ENCODE measurements around the gene CA11. TPM values are rescaled to one million over a fixed set of nuclear protein-coding genes. Genes with fewer than 3 reads are reported as not detected.
"Not testable (repeated sequence)": the region's sequence is repeated elsewhere in the genome, so short reads cannot be mapped to it uniquely, and the experiment has no call there.

CA11 gene
- total RNA-seq, 1 experiment from 2014 or later: 2.1 TPM

DNA sequence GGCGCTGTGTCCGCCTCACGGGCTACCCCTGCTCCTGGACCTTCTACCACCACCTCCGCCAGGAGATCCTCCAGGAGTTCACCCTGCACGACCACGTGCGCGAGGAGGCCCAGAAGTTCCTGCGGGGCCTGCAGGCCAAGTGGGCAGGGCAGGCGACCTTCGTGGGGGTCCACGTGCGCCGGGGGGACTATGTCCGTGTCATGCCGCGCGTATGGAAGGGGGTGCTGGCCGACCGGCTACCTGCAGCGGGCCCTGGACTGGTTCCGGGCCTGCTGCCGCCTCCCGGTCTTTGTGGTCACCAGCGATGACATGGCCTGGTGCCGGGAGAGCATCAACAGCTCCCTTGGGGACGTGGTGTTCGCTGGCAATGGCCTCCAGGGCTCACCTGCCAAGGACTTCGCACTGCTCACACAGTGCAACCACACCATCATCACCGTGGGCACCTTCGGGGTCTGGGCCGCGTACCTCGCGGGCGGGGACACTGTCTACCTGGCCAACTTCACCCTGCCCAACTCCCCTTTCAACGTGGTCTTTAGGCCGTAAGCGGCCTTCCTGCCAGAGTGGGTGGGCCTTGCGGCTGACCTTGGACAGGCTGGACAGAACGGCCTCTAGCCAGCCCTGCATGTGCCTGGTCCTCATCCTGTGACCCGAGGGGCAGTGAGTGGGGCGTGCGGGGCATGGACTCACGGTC, 34.6 kb upstream of the CA11 start:
- TF ChIP-seq, protein P1, sequence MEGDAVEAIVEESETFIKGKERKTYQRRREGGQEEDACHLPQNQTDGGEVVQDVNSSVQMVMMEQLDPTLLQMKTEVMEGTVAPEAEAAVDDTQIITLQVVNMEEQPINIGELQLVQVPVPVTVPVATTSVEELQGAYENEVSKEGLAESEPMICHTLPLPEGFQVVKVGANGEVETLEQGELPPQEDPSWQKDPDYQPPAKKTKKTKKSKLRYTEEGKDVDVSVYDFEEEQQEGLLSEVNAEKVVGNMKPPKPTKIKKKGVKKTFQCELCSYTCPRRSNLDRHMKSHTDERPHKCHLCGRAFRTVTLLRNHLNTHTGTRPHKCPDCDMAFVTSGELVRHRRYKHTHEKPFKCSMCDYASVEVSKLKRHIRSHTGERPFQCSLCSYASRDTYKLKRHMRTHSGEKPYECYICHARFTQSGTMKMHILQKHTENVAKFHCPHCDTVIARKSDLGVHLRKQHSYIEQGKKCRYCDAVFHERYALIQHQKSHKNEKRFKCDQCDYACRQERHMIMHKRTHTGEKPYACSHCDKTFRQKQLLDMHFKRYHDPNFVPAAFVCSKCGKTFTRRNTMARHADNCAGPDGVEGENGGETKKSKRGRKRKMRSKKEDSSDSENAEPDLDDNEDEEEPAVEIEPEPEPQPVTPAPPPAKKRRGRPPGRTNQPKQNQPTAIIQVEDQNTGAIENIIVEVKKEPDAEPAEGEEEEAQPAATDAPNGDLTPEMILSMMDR (IDR thresholded peaks at IDR 0.05; ENCODE audit: unreplicated experiment): no peak
- H3K36me3 Mint-ChIP-seq (ENCODE audit: insufficient read depth, unreplicated experiment): no peaks in the 10 kb centered on the region
- intact Hi-C loops (cut with micrococcal nuclease; ENCODE audit: unreplicated experiment): no loop called here
- H3K27ac Mint-ChIP-seq (ENCODE audit: unreplicated experiment): no peak overlapping the region
- CTCF ChIA-PET: interaction anchor here (0.7 kb wide), 1 partner anchor 15 kb away, joined by 3 read pairs; the partner anchor contains the start of gene FUT2
- no peak overlapping the region for H3K4me3 Mint-ChIP-seq (ENCODE audit: low read depth, unreplicated experiment)
- peaks cover 31% of the 10 kb centered on the region for H3K4me1 Mint-ChIP-seq (ENCODE audit: low read depth, unreplicated experiment)
- no peaks in the 10 kb centered on the region for H3K9me3 Mint-ChIP-seq (ENCODE audit: low read depth, unreplicated experiment)
- DNase-seq: no peak
- H3K27me3 Mint-ChIP-seq (ENCODE audit: unreplicated experiment): no peaks in the 10 kb centered on the region
- BruUV-seq (replicated peaks): no TSS peak

DNA sequence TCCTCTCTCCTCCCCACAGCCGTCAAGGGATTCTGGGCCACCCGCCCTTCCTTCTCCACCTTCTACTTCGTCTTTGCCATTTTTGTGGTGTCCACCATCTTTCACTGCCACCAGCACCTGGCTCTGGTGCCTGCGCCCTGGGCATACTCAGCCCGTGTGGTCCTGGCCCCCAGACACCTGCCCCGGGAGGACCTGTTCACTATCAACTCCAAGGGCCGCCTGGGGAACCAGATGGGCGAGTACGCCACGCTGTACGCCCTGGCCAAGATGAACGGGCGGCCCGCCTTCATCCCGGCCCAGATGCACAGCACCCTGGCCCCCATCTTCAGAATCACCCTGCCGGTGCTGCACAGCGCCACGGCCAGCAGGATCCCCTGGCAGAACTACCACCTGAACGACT, 34.0 kb upstream of the CA11 start:
- H3K4me3 Mint-ChIP-seq (ENCODE audit: low read depth, unreplicated experiment); CTCF ChIA-PET; intact Hi-C loops (cut with micrococcal nuclease; ENCODE audit: unreplicated experiment); H3K9me3 Mint-ChIP-seq (ENCODE audit: low read depth, unreplicated experiment); DNase-seq; H3K36me3 Mint-ChIP-seq (ENCODE audit: insufficient read depth, unreplicated experiment); BruUV-seq (replicated peaks); H3K27me3 Mint-ChIP-seq (ENCODE audit: unreplicated experiment); H3K27ac Mint-ChIP-seq (ENCODE audit: unreplicated experiment): not testable (repeated sequence)
- H3K4me1 Mint-ChIP-seq (ENCODE audit: low read depth, unreplicated experiment): peaks cover 25% of the 10 kb centered on the region

DNA sequence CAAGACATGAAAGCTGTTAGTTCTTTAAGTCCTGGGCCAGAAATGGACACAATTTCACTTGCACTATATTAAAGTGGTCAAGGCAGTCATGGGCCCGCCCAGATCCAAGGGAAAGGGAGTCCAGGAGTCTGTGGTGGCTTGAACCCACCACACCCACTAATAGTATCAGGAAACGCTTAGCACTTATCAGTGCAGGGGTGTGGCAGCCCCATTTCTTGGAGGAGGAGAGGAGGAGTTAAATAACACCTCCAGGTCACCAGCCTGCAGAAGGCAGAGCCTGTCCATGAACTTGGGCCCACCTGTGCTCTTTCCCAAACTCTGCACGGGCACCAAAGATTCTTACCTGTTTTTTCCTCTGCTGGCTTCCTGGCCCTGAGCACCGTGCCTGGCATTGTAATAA, 32.2 kb upstream of the CA11 start:
- Mint-ChIP-seq H3K27ac (ENCODE audit: unreplicated experiment) (no peak overlapping the region), H3K27me3 (ENCODE audit: unreplicated experiment) (no peaks in the 10 kb centered on the region), H3K36me3 (ENCODE audit: insufficient read depth, unreplicated experiment) (peaks cover 5% of the 10 kb centered on the region), H3K9me3 (ENCODE audit: low read depth, unreplicated experiment) (no peaks in the 10 kb centered on the region), H3K4me1 (ENCODE audit: low read depth, unreplicated experiment) (peaks cover 25% of the 10 kb centered on the region), H3K4me3 (ENCODE audit: low read depth, unreplicated experiment) (no peak overlapping the region)
- intact Hi-C loops (cut with micrococcal nuclease; ENCODE audit: unreplicated experiment): loop anchor here (5.0 kb wide), 1 partner anchor 59 kb away; no protein-coding TSS in a partner anchor
- peak; percentile 55 for DNase-seq
- TF ChIP-seq, protein P1 (IDR thresholded peaks at IDR 0.05; ENCODE audit: unreplicated experiment): no peak
- BruUV-seq (replicated peaks): no TSS peak
- CTCF ChIA-PET: interaction anchor here (0.6 to 1.0 kb wide), 4 partner anchors 23 to 88 kb away, joined by 3 to 4 read pairs (median 4); no protein-coding TSS in a partner anchor

DNA sequence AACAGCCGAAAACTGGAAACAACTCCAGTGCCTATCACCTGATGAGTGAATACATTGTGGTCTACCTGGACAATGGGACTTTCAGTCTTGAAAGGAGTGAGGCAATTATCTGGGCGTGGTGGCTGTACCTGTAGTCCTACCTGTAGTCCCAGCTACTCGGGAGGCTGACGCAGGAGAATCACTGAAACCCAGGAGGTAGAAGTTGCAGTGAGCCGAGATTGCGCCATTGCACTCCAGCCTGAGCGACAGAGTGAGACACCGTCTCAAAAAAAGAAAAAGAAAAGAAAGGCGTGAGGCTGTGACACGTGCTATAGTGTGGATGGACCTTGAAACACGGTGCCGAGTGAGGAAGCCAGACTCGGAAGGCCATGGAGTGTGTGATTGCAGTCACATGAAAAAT, 30.9 kb upstream of the CA11 start:
- no peak overlapping the region for H3K4me3 Mint-ChIP-seq (ENCODE audit: low read depth, unreplicated experiment)
- intact Hi-C loops (cut with micrococcal nuclease; ENCODE audit: unreplicated experiment): loop anchor here (5.0 kb wide), 1 partner anchor 60 kb away; no protein-coding TSS in a partner anchor
- peak overlapping the region; percentile 14 for H3K27ac Mint-ChIP-seq (ENCODE audit: unreplicated experiment)
- BruUV-seq (replicated peaks): no TSS peak
- no peaks in the 10 kb centered on the region for H3K9me3 Mint-ChIP-seq (ENCODE audit: low read depth, unreplicated experiment)
- peak; percentile 58 for DNase-seq
- no peaks in the 10 kb centered on the region for H3K27me3 Mint-ChIP-seq (ENCODE audit: unreplicated experiment)
- H3K36me3 Mint-ChIP-seq (ENCODE audit: insufficient read depth, unreplicated experiment): peaks cover 5% of the 10 kb centered on the region
- peaks cover 25% of the 10 kb centered on the region for H3K4me1 Mint-ChIP-seq (ENCODE audit: low read depth, unreplicated experiment)
- TF ChIP-seq, protein P1 (IDR thresholded peaks at IDR 0.05; ENCODE audit: unreplicated experiment): no peak
- CTCF ChIA-PET: interaction anchor here (0.6 to 2.7 kb wide), 4 partner anchors 19 to 1597 kb away, joined by 3 to 15 read pairs (median 4); partner anchors contain the start of gene FUT2

DNA sequence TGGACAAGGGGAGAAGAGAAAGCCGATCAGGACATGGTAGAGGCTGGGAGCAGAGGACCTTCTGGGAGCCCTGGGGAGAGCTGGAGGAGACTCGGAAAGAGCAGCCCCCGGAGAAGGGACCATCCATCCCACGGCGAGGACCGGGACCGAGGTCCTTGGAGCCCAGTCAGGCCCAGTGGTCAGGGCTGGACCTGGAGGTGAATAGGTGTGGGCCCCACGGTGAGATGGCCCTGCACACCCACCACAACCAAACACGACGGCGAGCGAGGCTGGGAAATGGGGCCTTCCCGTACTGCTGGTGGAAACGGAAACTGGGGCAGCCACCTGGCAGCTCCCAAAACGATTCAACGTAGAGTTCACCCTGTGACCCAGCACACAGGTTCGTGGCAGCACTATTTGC, 30.5 kb upstream of the CA11 start:
- no peak overlapping the region for H3K27ac Mint-ChIP-seq (ENCODE audit: unreplicated experiment)

More for the DNA sequence above, 30.5 kb upstream of the CA11 start:
- H3K9me3 Mint-ChIP-seq (ENCODE audit: low read depth, unreplicated experiment): no peaks in the 10 kb centered on the region
- intact Hi-C loops (cut with micrococcal nuclease; ENCODE audit: unreplicated experiment): loop anchor here (5.0 kb wide), 1 partner anchor 61 kb away; no protein-coding TSS in a partner anchor
- TF ChIP-seq, protein P1 (IDR thresholded peaks at IDR 0.05; ENCODE audit: unreplicated experiment): no peak
- no peaks in the 10 kb centered on the region for H3K27me3 Mint-ChIP-seq (ENCODE audit: unreplicated experiment)
- H3K4me3 Mint-ChIP-seq (ENCODE audit: low read depth, unreplicated experiment): no peak overlapping the region
- peaks cover 25% of the 10 kb centered on the region for H3K4me1 Mint-ChIP-seq (ENCODE audit: low read depth, unreplicated experiment)
- BruUV-seq (replicated peaks): no TSS peak
- peaks cover 5% of the 10 kb centered on the region for H3K36me3 Mint-ChIP-seq (ENCODE audit: insufficient read depth, unreplicated experiment)
- CTCF ChIA-PET: interaction anchor here (0.6 to 2.7 kb wide), 4 partner anchors 19 to 1597 kb away, joined by 3 to 15 read pairs (median 4); partner anchors contain the start of gene FUT2
- DNase-seq: no peak

Data from Calu3 (cell line).